Heart left ventricle (tissue), 16 donors: ENCODE data around the gene RHOBTB1. TPM values are rescaled to one million over a fixed set of nuclear protein-coding genes. Genes with fewer than 3 reads are reported as not detected.

Experiments used
- ATAC-seq, 4 donors: fragments of 200-7000 bp; cut with Tn5 transposase; one replicate each; pipeline ENCODE4 v1.9.1; 2020 to 2022; ENCODE audit warnings: moderate library complexity in 4 of 4, mild to moderate bottlenecking in 3 of 4, moderate number of reproducible peaks in 1 of 4
- DNase-seq, 5 donors: peaks; one replicate each; pipeline ENCODE4 v3.0.0-alpha.2; 2020
- H3K27ac ChIP-seq, 12 donors: fragments of 200-600 bp; sonication (generic) in 4 of 12; one replicate each; pipeline versions ENCODE4 v1.5.0 to v1.8.0; 2016 to 2022; ENCODE audit warnings: mild to moderate bottlenecking in 2 of 12
- H3K27me3 ChIP-seq, 9 donors: fragments of 200-600 bp; sonication (generic) in 2 of 9; one replicate each; pipeline versions ENCODE4 v1.5.1 to v1.8.0; 2016 to 2022; ENCODE audit warnings: mild to moderate bottlenecking in 3 of 9
- H3K36me3 ChIP-seq, 9 donors: fragments of 200-600 bp; sonication (generic) in 2 of 9; one replicate each; pipeline versions ENCODE4 v1.5.0 to v1.8.0; 2018 to 2022; ENCODE audit warnings: mild to moderate bottlenecking in 2 of 9
- H3K4me1 ChIP-seq, 12 donors: fragments of 200-600 bp; sonication (generic) in 4 of 12; one replicate each; pipeline versions ENCODE4 v1.5.0 to v1.8.0; 2016 to 2022; ENCODE audit warnings: mild to moderate bottlenecking in 3 of 12
- H3K4me3 ChIP-seq, 12 donors: fragments of 200-600 bp; sonication (generic) in 4 of 12; one replicate each; pipeline versions ENCODE4 v1.5.0 to v1.8.0; 2017 to 2022; ENCODE audit warnings: mild to moderate bottlenecking in 9 of 12, moderate library complexity in 4 of 12
- H3K9me3 ChIP-seq, 12 donors: fragments of 200-600 bp; sonication (generic) in 4 of 12; one replicate each; pipeline versions ENCODE4 v1.5.0 to v1.8.0; 2016 to 2022; ENCODE audit warnings: mild to moderate bottlenecking in 1 of 12
- CTCF ChIP-seq, 12 donors: fragments of 200-600 bp; sonication (generic) in 4 of 12; IDR thresholded peaks; one replicate each; pipeline versions ENCODE4 v1.5.0 to v1.8.0; 2018 to 2022; ENCODE audit warnings: antibody characterized with exemption in 12 of 12, mild to moderate bottlenecking in 5 of 12
- POLR2A ChIP-seq, 2 donors: fragments of 450-650 bp; IDR thresholded peaks; one replicate each; pipeline ENCODE4 v1.6.1; 2017; ENCODE audit warnings: antibody characterized with exemption in 2 of 2, mild to moderate bottlenecking in 2 of 2, moderate library complexity in 2 of 2
- WGBS, 4 donors: extraction: QIAGEN DNeasy Blood & Tissue Kit in 2 of 4; methylation state at CpG; one replicate each; pipeline versions ENCODE4 v1.1.5 to v1.1.7; 2013 to 2018; 5-methylcytosine and 5-hydroxymethylcytosine counted together
- intact Hi-C, 10 donors: fragments of 100-400 bp; cut with DNase I; formaldehyde crosslinking; loops; one replicate each; pipeline versions ENCODE4 v1.11.1 to v1.14.2; 2022
- polyA plus RNA-seq, 2 donors: library from polyadenylated mRNA; stranded (reverse); fragments of 200-250 nt; gene quantifications; one replicate each; pipeline ENCODE4 v1.2.3, GENCODE V29; 2013
- total RNA-seq, 9 donors: library from RNA; depleted of rRNA in 2 of 9; stranded (reverse); fragments of >200 nt in 2 of 9; fragmentation: NEBNext Ultra II Directional in 3 of 9; extraction: Animal tissue kit (Norgen Biotek cat#: 25700) in 3 of 9; gene quantifications; one replicate each; pipeline versions ENCODE4 v1.1.0 to v1.2.4, GENCODE V29; 2016 to 2023
- donor health status: ischemic (EF 13 %, LVEDD 7.1; RV severe dilation, severe dysfunction).
- donor health status: healthy with polysubstance abuse.
- donor health status: DM: no; HTN: yes; CAD: no.
- donor health status: DM: no; HTN: no; CAD: no.
- donor health status: ischemic (EF 25% LVEDD 6.9; RV normal size, moderate dysfunction).
- donor health status: ischemic (EF 25% LVEDD 5.7; RV mildly dilated, moderate dysfunction).
- donor health status: healthy.
- donor health status: DM: yes; HTN: yes; CAD: no.
- donor health status: ischemic (EF 35%, LVEDD 5.7; RV mildly dilated, moderate dysfunction).
- donor health status: nonischemic (EF 11% LVEDD 7.7; RV severe dilation, severe dysfunction).
- donor health status: DM: yes; HTN: yes; CAD: no.
- donor health status: PGD.
- donor health status: ischemic (EF 29% LVEDD 5.4; RV normal size, mild dysfunction).
- donor health status: nonischemic (EF 23%, LVEDD 6.1; RV moderate dilation, normal function).

RHOBTB1 gene
- total and polyA plus RNA-seq, 11 donors: 6.4 to 41.3 (median 14.9) TPM

- intact Hi-C loops: loop anchor here in 4 of 10 donors (5.0 to 10.0 kb wide), 2 partner anchors 43 to 54 kb away; partner anchors contain the start of gene RHOBTB1 (in 3 of the 4)
- Histone ChIP-seq H3K27me3 (no peaks in the 10 kb centered on the region), H3K27ac (peak overlapping the region in 6 of 12 donors; percentile 9 to 86 (median 72)), H3K4me1 (peaks cover 0 to 69% (median 40%) of the 10 kb centered on the region in 12 donors), H3K36me3 (peaks cover 0 to 6% (median 0%) of the 10 kb centered on the region in 9 donors), H3K4me3 (no peak overlapping the region), H3K9me3 (no peaks in the 10 kb centered on the region)
- WGBS, 4 donors: 77 to 94% (median 91%) methylated on average over 7 of the region's 7 CpGs
- DNase-seq (no peak), ATAC-seq (no peak)
- TF ChIP-seq POLR2A (IDR thresholded peaks at IDR 0.05) (no peak), CTCF (IDR thresholded peaks at IDR 0.05) (no peak)
Observed at GRCh38 chr10:60899266-60899665, 44.7 kb downstream of the RHOBTB1 start.

GRCh38 chr10:60898321-60898720 is 45.7 kb downstream of the RHOBTB1 start:
- intact Hi-C loops: loop anchor here in 4 of 10 donors (5.0 to 10.0 kb wide), 2 partner anchors 44 to 54 kb away; partner anchors contain the start of gene RHOBTB1 (in 3 of the 4)
- ATAC-seq: no peak
- H3K27me3 ChIP-seq: no peaks in the 10 kb centered on the region
- TF ChIP-seq POLR2A (IDR thresholded peaks at IDR 0.05): no peak
- TF ChIP-seq CTCF (IDR thresholded peaks at IDR 0.05): no peak
- H3K4me3 ChIP-seq: no peak overlapping the region
- WGBS, 4 donors: 56 to 75% (median 66%) methylated on average over 5 of the region's 5 CpGs
- DNase-seq: no peak
- H3K36me3 ChIP-seq: peaks cover 0 to 4% (median 0%) of the 10 kb centered on the region in 9 donors
- H3K9me3 ChIP-seq: no peaks in the 10 kb centered on the region
- peaks cover 0 to 67% (median 40%) of the 10 kb centered on the region in 12 donors for H3K4me1 ChIP-seq
- no peak overlapping the region for H3K27ac ChIP-seq

GRCh38 chr10:60896810-60897209 is 47.2 kb downstream of the RHOBTB1 start:
- Histone ChIP-seq H3K27me3 (no peaks in the 10 kb centered on the region), H3K36me3 (peaks cover 0 to 10% (median 0%) of the 10 kb centered on the region in 9 donors), H3K4me3 (no peak overlapping the region), H3K27ac (peak overlapping the region; percentile 9 to 84 (median 65)), H3K4me1 (peaks cover 0 to 54% (median 36%) of the 10 kb centered on the region in 12 donors), H3K9me3 (no peaks in the 10 kb centered on the region)
- intact Hi-C loops: loop anchor here in 4 of 10 donors (5.0 to 10.0 kb wide), 2 partner anchors 45 to 52 kb away; partner anchors contain the start of gene RHOBTB1 (in 3 of the 4)
- TF ChIP-seq CTCF (IDR thresholded peaks at IDR 0.05) (no peak), POLR2A (IDR thresholded peaks at IDR 0.05) (no peak)
- no peak for ATAC-seq
- no peak for DNase-seq
- 48 to 70% (median 63%) methylated on average over 2 of the region's 2 CpGs for WGBS, 4 donors

- Histone ChIP-seq H3K36me3 (peaks cover 0 to 15% (median 0%) of the 10 kb centered on the region in 9 donors), H3K27ac (peak overlapping the region; percentile 37 to 84 (median 65))
- peak; percentile 12 to 46 (median 40) for ATAC-seq
Observed at GRCh38 chr10:60896033-60896432, 48.0 kb downstream of the RHOBTB1 start.

More at GRCh38 chr10:60896033-60896432, 48.0 kb downstream of the RHOBTB1 start:
- H3K4me1 ChIP-seq: peaks cover 0 to 48% (median 31%) of the 10 kb centered on the region in 12 donors
- intact Hi-C loops: loop anchor here in 4 of 10 donors (5.0 to 10.0 kb wide), 2 partner anchors 46 to 51 kb away; partner anchors contain the start of gene RHOBTB1 (in 3 of the 4)
- no peaks in the 10 kb centered on the region for H3K27me3 ChIP-seq
- no peaks in the 10 kb centered on the region for H3K9me3 ChIP-seq
- TF ChIP-seq CTCF (IDR thresholded peaks at IDR 0.05): no peak
- no peak for TF ChIP-seq POLR2A (IDR thresholded peaks at IDR 0.05)
- no peak overlapping the region for H3K4me3 ChIP-seq
- DNase-seq: no peak
